DND-41 (cell line): ENCODE data around the gene ITPR1.

Source experiments
- EZH2 ChIP-seq: IDR thresholded peaks from 3 replicates; pipeline ENCODE4 v1.6.1; 2012; ENCODE audit warnings: borderline replicate concordance, low read depth, mild to moderate bottlenecking, moderate library complexity, low read length, inconsistent platforms; ENCODE audit not compliant: severe bottlenecking
- TF ChIP-seq, protein P1 (sequence below): IDR thresholded peaks from 2 replicates; pipeline ENCODE4 v1.5.1; 2012; ENCODE audit warnings: borderline replicate concordance, low read length, moderate library complexity, mild to moderate bottlenecking; ENCODE audit not compliant: poor library complexity, severe bottlenecking; ENCODE audit errors: extremely low read depth

DNA sequence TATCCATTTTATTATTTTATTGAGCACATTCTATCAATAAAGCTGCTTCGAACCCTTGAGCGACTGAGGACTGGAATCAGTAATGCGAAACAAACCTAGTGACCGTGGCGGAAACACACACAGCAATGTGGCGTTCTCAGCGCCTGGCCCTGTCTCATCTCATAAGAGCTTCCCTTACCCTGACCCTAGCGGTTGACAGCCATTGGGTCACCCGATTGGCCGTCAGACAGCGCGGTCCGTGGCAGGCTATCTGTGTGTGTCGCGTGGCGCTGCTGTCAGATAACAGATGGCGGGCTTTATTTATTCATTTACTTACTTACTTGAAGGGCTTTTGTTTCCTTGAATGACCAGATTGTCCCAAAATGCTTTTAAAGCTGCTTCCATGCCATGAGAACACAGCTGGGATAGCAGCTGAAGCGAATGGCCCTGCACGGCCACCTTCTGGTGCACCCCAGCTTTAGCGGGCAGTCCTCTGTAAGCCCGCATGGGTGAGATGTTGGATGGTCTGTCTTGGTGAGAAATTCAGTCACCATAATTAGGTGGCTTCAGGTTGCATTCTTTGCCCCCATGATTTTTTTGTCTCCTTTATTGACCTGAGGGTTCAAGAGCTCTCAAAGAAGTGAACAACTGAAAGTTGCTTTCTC is 270.6 kb downstream of the ITPR1 start:
- TF ChIP-seq, protein P1, sequence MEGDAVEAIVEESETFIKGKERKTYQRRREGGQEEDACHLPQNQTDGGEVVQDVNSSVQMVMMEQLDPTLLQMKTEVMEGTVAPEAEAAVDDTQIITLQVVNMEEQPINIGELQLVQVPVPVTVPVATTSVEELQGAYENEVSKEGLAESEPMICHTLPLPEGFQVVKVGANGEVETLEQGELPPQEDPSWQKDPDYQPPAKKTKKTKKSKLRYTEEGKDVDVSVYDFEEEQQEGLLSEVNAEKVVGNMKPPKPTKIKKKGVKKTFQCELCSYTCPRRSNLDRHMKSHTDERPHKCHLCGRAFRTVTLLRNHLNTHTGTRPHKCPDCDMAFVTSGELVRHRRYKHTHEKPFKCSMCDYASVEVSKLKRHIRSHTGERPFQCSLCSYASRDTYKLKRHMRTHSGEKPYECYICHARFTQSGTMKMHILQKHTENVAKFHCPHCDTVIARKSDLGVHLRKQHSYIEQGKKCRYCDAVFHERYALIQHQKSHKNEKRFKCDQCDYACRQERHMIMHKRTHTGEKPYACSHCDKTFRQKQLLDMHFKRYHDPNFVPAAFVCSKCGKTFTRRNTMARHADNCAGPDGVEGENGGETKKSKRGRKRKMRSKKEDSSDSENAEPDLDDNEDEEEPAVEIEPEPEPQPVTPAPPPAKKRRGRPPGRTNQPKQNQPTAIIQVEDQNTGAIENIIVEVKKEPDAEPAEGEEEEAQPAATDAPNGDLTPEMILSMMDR: no peak
- no peak for TF ChIP-seq EZH2
